HEK293 (cell line): ENCODE data around the gene NOM1.
"Not testable (repeated sequence)": the region's sequence is repeated elsewhere in the genome, so short reads cannot be mapped to it uniquely, and the experiment has no call there.

Experiments
- CTCF ChIA-PET: fragments of 350-600 bp; formaldehyde crosslinking; extraction: SDS; loops from one replicate; lab custom pipeline; 2021; ENCODE audit warnings: antibody characterized with exemption; lab: Yijun Ruan, JAX
- POLR2A ChIA-PET: fragments of 300-600 bp; formaldehyde crosslinking; extraction: SDS; loops from one replicate; lab custom pipeline; 2020; ENCODE audit warnings: antibody characterized with exemption, inconsistent platforms; lab: Yijun Ruan, JAX
- H3K27ac ChIP-seq: fragments of 200-500 bp; sonication (Bioruptor generic); 2 replicates; pipeline ENCODE4 v1.5.1; 2014; ENCODE audit warnings: low read depth, low read length, control low read depth, inconsistent platforms; ENCODE audit errors: extremely low read depth
- H3K36me3 ChIP-seq, 2 experiments: fragments of 200-500 bp in 1 of 2; sonication (Bioruptor generic) in 1 of 2; 1 replicate in 1 of 2; 2 replicates in 1 of 2; pipeline ENCODE4 v1.5.1; 2014 to 2017; ENCODE audit warnings: inconsistent platforms in 2 of 2, low read length in 2 of 2; ENCODE audit not compliant: control insufficient read depth in 2 of 2, insufficient read depth in 1 of 2
- H3K4me1 ChIP-seq: fragments of 200-500 bp; sonication (Bioruptor generic); 2 replicates; pipeline ENCODE4 v1.5.1; 2014; ENCODE audit warnings: mild to moderate bottlenecking, low read length, inconsistent platforms; ENCODE audit not compliant: control insufficient read depth, insufficient read depth
- H3K4me3 ChIP-seq: 2 replicates; pipeline ENCODE4 v1.5.1; 2011; ENCODE audit warnings: low read depth, mild to moderate bottlenecking, control low read depth, low read length, moderate library complexity
- H3K9me3 ChIP-seq: fragments of 200-500 bp; sonication (Bioruptor generic); 2 replicates; pipeline ENCODE4 v1.5.1; 2014; ENCODE audit warnings: low read depth, low read length, inconsistent platforms; ENCODE audit not compliant: control insufficient read depth, insufficient read depth
- KLF1 ChIP-seq: fragments of 450-650 bp; formaldehyde crosslinking; IDR thresholded peaks from 2 replicates; pipeline ENCODE4 v1.5.1; 2016; ENCODE audit warnings: missing biosample characterization, missing genetic modification characterization
- PRDM10 ChIP-seq: fragments of 450-650 bp; formaldehyde crosslinking; IDR thresholded peaks from 2 replicates; pipeline ENCODE4 v1.5.1; 2016; ENCODE audit warnings: missing biosample characterization, missing genetic modification characterization
- SCRT1 ChIP-seq: fragments of 450-650 bp; formaldehyde crosslinking; IDR thresholded peaks from 2 replicates; pipeline ENCODE4 v1.5.1; 2016; ENCODE audit warnings: missing biosample characterization, missing genetic modification characterization, borderline replicate concordance
- TCF7L2 ChIP-seq: IDR thresholded peaks from 2 replicates; pipeline ENCODE4 v1.6.1; 2011; ENCODE audit warnings: low read depth, mild to moderate bottlenecking, inconsistent platforms, low read length, moderate library complexity, borderline replicate concordance
- YY1 ChIP-seq: fragments of 450-650 bp; formaldehyde crosslinking; IDR thresholded peaks from 2 replicates; pipeline ENCODE4 v1.5.1; 2018; ENCODE audit warnings: missing biosample characterization, missing genetic modification characterization
- ZBTB20 ChIP-seq: fragments of 450-650 bp; formaldehyde crosslinking; IDR thresholded peaks from 2 replicates; pipeline ENCODE4 v1.5.1; 2016; ENCODE audit warnings: missing biosample characterization, missing genetic modification characterization
- ZNF121 ChIP-seq: fragments of 450-650 bp; formaldehyde crosslinking; IDR thresholded peaks from 2 replicates; pipeline ENCODE4 v1.5.1; 2016; ENCODE audit warnings: missing biosample characterization, missing genetic modification characterization
- ZNF354C ChIP-seq: fragments of 450-650 bp; formaldehyde crosslinking; IDR thresholded peaks from 2 replicates; pipeline ENCODE4 v1.5.1; 2016; ENCODE audit warnings: missing biosample characterization, missing genetic modification characterization, low read depth, borderline replicate concordance
- ZNF366 ChIP-seq: fragments of 450-650 bp; formaldehyde crosslinking; conservative IDR thresholded peaks from 2 replicates; pipeline ENCODE4 v1.5.1; 2016; ENCODE audit warnings: missing biosample characterization, missing genetic modification characterization
- ZNF394 ChIP-seq: fragments of 450-650 bp; formaldehyde crosslinking; IDR thresholded peaks from 2 replicates; pipeline ENCODE4 v1.5.1; 2016; ENCODE audit warnings: missing biosample characterization, missing genetic modification characterization, mild to moderate bottlenecking, moderate library complexity, borderline replicate concordance
- ZNF48 ChIP-seq: fragments of 450-650 bp; formaldehyde crosslinking; IDR thresholded peaks from 2 replicates; pipeline ENCODE4 v1.5.1; 2016; ENCODE audit warnings: missing biosample characterization, missing genetic modification characterization
- ZNF785 ChIP-seq: fragments of 450-650 bp; formaldehyde crosslinking; IDR thresholded peaks from 2 replicates; pipeline ENCODE4 v1.5.1; 2016; ENCODE audit warnings: missing biosample characterization, missing genetic modification characterization
- ZSCAN23 ChIP-seq: fragments of 450-650 bp; formaldehyde crosslinking; IDR thresholded peaks from 2 replicates; pipeline ENCODE4 v1.5.1; 2016; ENCODE audit warnings: missing biosample characterization, missing genetic modification characterization
- TF ChIP-seq, protein P1 (sequence below): fragments of 450-650 bp; formaldehyde crosslinking; conservative IDR thresholded peaks from 2 replicates; pipeline ENCODE4 v1.5.1; 2016; ENCODE audit warnings: low read depth, missing biosample characterization, missing genetic modification characterization
- TF ChIP-seq, protein P2 (sequence below): fragments of 450-650 bp; IDR thresholded peaks from 2 replicates; pipeline ENCODE4 v1.5.1; 2018; ENCODE audit warnings: missing biosample characterization, mild to moderate bottlenecking, missing genetic modification characterization

The NOM1 gene

DNA sequence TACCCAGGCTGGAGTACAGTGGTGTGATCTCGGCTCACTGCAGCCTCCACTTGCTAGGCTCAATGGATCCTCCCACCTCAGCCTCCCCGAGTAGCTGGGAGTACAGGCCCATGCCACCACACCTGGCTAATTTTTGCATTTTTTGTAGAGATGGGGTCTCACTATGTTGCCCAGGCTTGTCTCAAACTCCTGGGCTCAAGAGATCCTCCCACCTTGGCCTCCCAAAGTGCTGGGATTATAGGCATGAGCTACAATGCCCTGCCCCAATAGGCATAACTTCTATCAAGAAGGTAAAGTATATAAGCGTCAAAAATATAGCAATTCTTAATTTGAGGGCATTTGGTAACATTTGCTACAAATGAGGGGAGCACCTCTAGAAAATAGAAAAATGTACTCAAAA lies 12.7 kb upstream of the NOM1 start:
- H3K4me1 ChIP-seq, POLR2A ChIA-PET, H3K4me3 ChIP-seq, H3K36me3 ChIP-seq, H3K9me3 ChIP-seq, H3K27ac ChIP-seq: not testable (repeated sequence)
- TF ChIP-seq ZNF121 (tag by site-specific recombination), result peak; percentile 63; the same call in 1 of the 2 replicates
- TF ChIP-seq, all 188 proteins: peak for 1; not testable (repeated sequence) for 187
- CTCF ChIA-PET, result interaction anchor here (0.8 kb wide), 1 partner anchor 10 kb away, joined by 3 read pairs; no protein-coding TSS in a partner anchor

DNA sequence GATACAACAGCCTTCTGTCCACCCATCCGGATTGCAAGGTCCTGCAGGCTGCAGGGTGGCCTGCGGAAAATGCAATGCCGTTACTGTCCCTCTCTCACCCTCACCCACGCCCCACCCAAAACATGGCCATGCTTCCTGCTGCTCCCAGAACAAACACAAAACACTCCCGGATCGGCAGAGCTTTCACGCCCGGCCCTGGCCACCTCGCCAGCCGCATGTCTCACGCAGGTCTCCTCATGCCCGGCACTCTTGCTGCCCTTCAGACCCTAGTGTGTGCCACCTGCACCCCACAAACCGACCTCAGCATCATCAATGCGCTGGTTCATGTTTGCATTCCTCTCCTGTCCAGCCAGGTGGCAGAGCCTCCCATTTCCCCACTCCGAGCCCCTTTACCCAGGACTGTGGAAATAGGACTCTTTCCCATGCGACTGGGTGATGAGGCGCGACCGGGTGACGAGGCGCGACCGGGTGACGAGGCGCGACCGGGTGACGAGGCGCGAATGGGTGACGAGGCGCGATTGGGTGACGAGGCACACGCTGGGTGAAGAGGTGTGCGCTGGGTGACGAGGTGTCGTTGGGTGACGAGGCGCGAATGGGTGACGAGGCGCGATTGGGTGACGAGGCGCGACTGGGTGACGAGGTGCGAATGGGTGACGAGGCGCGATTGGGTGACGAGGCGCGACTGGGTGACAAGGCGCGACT lies 8.9 kb upstream of the NOM1 start:
- H3K27ac ChIP-seq, result no peak overlapping the region
- no peaks in the 10 kb centered on the region for H3K4me1 ChIP-seq
- H3K36me3 ChIP-seq, result no peaks in the 10 kb centered on the region
- POLR2A ChIA-PET, result no interaction called here
- no peaks in the 10 kb centered on the region for H3K9me3 ChIP-seq
- H3K4me3 ChIP-seq, result no peak overlapping the region
- CTCF ChIA-PET, result no interaction called here
- no peak for TF ChIP-seq ZNF121 (tag by site-specific recombination)
- TF ChIP-seq TCF7L2, result no peak
- TF ChIP-seq ZNF354C (tag by site-specific recombination), result no peak
- no peak for TF ChIP-seq ZSCAN23 (tag by site-specific recombination)
- TF ChIP-seq ZNF394 (tag by site-specific recombination), result no peak
- TF ChIP-seq, protein P1, sequence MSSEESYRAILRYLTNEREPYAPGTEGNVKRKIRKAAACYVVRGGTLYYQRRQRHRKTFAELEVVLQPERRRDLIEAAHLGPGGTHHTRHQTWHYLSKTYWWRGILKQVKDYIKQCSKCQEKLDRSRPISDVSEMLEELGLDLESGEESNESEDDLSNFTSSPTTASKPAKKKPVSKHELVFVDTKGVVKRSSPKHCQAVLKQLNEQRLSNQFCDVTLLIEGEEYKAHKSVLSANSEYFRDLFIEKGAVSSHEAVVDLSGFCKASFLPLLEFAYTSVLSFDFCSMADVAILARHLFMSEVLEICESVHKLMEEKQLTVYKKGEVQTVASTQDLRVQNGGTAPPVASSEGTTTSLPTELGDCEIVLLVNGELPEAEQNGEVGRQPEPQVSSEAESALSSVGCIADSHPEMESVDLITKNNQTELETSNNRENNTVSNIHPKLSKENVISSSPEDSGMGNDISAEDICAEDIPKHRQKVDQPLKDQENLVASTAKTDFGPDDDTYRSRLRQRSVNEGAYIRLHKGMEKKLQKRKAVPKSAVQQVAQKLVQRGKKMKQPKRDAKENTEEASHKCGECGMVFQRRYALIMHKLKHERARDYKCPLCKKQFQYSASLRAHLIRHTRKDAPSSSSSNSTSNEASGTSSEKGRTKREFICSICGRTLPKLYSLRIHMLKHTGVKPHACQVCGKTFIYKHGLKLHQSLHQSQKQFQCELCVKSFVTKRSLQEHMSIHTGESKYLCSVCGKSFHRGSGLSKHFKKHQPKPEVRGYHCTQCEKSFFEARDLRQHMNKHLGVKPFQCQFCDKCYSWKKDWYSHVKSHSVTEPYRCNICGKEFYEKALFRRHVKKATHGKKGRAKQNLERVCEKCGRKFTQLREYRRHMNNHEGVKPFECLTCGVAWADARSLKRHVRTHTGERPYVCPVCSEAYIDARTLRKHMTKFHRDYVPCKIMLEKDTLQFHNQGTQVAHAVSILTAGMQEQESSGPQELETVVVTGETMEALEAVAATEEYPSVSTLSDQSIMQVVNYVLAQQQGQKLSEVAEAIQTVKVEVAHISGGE (tag by site-specific recombination), result no peak
- TF ChIP-seq KLF1 (tag by site-specific recombination), result no peak
- TF ChIP-seq SCRT1 (tag by site-specific recombination), result no peak
- no peak for TF ChIP-seq ZNF785 (tag by site-specific recombination)
- no peak for TF ChIP-seq PRDM10 (tag by site-specific recombination)
- TF ChIP-seq YY1 (tag by site-specific recombination), result no peak
- TF ChIP-seq ZNF48 (tag by site-specific recombination), result no peak
- TF ChIP-seq ZNF366, result no peak
- TF ChIP-seq, protein P2, sequence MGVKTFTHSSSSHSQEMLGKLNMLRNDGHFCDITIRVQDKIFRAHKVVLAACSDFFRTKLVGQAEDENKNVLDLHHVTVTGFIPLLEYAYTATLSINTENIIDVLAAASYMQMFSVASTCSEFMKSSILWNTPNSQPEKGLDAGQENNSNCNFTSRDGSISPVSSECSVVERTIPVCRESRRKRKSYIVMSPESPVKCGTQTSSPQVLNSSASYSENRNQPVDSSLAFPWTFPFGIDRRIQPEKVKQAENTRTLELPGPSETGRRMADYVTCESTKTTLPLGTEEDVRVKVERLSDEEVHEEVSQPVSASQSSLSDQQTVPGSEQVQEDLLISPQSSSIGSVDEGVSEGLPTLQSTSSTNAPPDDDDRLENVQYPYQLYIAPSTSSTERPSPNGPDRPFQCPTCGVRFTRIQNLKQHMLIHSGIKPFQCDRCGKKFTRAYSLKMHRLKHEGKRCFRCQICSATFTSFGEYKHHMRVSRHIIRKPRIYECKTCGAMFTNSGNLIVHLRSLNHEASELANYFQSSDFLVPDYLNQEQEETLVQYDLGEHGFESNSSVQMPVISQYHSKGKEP (tag by site-specific recombination), result no peak
- no peak for TF ChIP-seq ZBTB20 (tag by site-specific recombination)
